Measurements from ENCODE around the gene PHF10. TPM values are rescaled to one million over a fixed set of nuclear protein-coding genes. Genes with fewer than 3 reads are reported as not detected.

The PHF10 gene
- total RNA-seq, 1 donor from 2014 or later, result 46.1 TPM

GRCh38 chr6:169657284-169657610 is 67.1 kb downstream of the PHF10 start:
- H3K4me1 ChIP-seq, result peaks cover 5% of the 10 kb centered on the region
- H3K4me3 ChIP-seq, result no peak overlapping the region
- TF ChIP-seq CTCF (IDR thresholded peaks at IDR 0.05), result no peak
- ATAC-seq (no peak), DNase-seq (no peak)
- intact Hi-C loops (cut with DNase I), result no loop called here
- no peaks in the 10 kb centered on the region for H3K36me3 ChIP-seq
- H3K9me3 ChIP-seq, result no peaks in the 10 kb centered on the region
- H3K27me3 ChIP-seq, result no peaks in the 10 kb centered on the region
- no peak overlapping the region for H3K27ac ChIP-seq

DNA sequence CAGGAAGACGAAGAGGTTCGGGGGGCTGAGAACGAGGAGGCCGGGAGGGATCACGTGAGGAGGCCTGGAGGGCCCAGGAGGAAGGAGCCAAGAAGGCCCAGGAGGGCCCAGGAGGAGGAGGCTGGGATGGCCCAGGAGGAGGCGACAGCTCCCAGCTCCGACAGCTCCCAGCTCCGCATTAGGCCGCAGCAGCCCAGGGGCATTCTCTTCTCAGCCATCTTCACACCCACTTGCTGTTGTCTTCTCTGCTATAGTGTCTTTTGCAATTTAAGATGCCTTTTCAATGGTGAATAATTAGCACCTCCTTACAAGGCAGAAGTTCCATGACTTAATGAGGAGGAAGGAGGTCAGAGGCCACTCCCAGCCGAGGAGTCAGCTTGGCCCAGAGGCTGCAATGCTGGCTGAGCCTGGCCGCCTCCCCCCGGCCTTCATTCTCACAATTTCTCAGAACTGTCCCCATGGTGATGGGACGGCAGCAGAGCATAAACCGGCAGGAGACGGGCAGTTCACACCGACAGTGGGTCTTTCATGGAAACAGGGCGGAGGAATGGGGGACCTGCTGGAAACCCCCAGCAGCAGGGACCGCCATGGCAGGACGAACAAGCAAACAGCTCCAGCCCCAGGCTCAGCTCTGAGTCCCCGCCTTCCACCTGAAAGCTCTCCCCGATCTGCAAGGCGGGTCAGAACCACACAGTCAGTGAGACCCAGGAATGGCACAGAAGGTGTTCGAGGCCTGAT is 67.6 kb downstream of the PHF10 start:
- intact Hi-C loops (cut with DNase I), result no loop called here
- Histone ChIP-seq H3K36me3 (no peaks in the 10 kb centered on the region), H3K27ac (no peak overlapping the region)

DNA sequence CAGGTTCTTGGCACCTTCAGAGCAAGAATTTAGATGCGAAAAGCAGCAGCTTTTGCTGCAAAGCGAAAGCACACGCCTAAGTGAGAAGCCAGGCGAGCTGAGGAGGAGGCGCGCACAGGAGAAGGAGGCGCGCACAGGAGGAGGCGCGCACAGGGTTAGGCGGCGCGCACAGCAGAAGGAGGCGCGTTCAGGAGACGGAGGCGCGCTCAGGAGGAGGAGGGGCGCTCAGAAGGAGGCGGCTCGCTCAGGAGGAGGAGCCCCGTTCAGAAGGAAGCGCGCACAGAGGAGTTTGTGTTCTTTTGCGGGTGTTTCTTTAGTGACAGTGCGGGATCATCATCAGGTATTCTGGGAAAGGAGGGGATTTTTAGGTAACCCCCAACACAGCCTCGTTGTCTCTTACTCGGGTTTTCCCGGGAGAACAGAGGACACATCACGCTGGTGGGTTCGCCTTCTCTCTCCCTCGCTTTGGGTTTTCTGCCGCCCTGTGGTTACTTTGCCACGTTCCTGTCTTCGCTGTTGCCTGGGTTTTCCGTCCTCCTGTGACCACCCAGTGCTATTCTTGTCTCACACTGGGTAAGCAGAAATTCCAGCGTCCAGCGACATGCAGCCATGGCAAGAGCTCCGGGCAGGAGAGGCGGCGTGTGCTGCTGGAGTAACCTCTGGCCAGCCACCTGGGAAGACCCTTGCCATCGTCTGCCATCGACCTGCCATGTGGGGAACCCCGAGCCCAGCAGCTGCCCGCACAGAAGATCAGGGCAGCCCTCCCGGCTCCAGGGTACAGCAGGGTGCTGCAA is 69.5 kb downstream of the PHF10 start:
- H3K4me3 ChIP-seq, result peak overlapping the region; percentile 57
- intact Hi-C loops (cut with DNase I), result no loop called here

More for the DNA sequence above, 67.6 kb downstream of the PHF10 start:
- Histone ChIP-seq H3K4me3 (no peak overlapping the region), H3K4me1 (peaks cover 5% of the 10 kb centered on the region), H3K9me3 (no peaks in the 10 kb centered on the region), H3K27me3 (no peaks in the 10 kb centered on the region)
- no peak for ATAC-seq
- DNase-seq, result no peak
- no peak for TF ChIP-seq CTCF (IDR thresholded peaks at IDR 0.05)

More for the DNA sequence above, 69.5 kb downstream of the PHF10 start:
- Histone ChIP-seq H3K36me3 (no peaks in the 10 kb centered on the region), H3K9me3 (no peaks in the 10 kb centered on the region), H3K27ac (peak overlapping the region; percentile 80), H3K4me1 (peaks cover 5% of the 10 kb centered on the region), H3K27me3 (no peaks in the 10 kb centered on the region)
- peak; percentile 98 for ATAC-seq
- TF ChIP-seq CTCF (IDR thresholded peaks at IDR 0.05), result peak; percentile 15
- peak; percentile 86 for DNase-seq

Other genes starting within 250 kb of the PHF10 start
- gene WDR27, start 22.5 kb downstream of the PHF10 start, total RNA-seq, result 39.0 TPM
- 22.0 TPM for gene C6orf120, start 22.4 kb downstream of the PHF10 start, total RNA-seq
- 1.2 TPM for gene DYNLT2, start 27.1 kb upstream of the PHF10 start, total RNA-seq
- 25.6 TPM for gene ERMARD, start 27.1 kb upstream of the PHF10 start, total RNA-seq

Measured in upper lobe of right lung (tissue), 1 donor.